Measurements from ENCODE around the gene PDGFD. TPM values are rescaled to one million over a fixed set of nuclear protein-coding genes. Genes with fewer than 3 reads are reported as not detected.
A peak's percentile ranks its signal among the peaks of the same experiment; 100 is the strongest.

PDGFD gene
- total RNA-seq, 6 experiments from 2014 or later, result 0.37 to 0.69 (median 0.42) TPM

DNA sequence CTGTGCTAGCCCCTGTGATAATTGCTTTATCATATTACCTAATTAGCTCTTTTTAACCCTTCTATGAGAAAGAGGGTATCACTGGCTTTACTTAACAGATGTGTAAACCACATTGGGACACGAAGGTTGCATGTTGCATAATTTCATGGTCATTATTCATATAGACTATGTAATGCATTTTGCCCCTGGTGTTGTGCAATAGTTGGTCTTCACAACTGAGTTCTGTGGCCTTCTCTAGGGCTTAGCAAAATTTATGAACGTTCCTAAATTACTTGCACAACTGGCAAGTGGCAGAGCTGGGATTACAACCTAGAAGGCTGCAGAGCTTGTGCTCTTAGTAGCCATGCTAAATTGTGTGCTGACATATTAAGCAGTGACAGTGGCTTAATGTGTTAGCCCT lies 34.6 kb upstream of the PDGFD start:
- Mint-ChIP-seq H3K4me1 (ENCODE audit: low read depth) (no peaks in the 10 kb centered on the region), H3K4me3 (no peak overlapping the region), H3K27me3 (ENCODE audit: insufficient read depth) (peaks cover 3% of the 10 kb centered on the region; the same call in 1 of the 2 replicates), H3K27ac (no peak overlapping the region), H3K36me3 (ENCODE audit: low read depth) (no peaks in the 10 kb centered on the region), H3K9me3 (no peaks in the 10 kb centered on the region)
- DNase-seq, result no peak
- TF ChIP-seq, protein P1, sequence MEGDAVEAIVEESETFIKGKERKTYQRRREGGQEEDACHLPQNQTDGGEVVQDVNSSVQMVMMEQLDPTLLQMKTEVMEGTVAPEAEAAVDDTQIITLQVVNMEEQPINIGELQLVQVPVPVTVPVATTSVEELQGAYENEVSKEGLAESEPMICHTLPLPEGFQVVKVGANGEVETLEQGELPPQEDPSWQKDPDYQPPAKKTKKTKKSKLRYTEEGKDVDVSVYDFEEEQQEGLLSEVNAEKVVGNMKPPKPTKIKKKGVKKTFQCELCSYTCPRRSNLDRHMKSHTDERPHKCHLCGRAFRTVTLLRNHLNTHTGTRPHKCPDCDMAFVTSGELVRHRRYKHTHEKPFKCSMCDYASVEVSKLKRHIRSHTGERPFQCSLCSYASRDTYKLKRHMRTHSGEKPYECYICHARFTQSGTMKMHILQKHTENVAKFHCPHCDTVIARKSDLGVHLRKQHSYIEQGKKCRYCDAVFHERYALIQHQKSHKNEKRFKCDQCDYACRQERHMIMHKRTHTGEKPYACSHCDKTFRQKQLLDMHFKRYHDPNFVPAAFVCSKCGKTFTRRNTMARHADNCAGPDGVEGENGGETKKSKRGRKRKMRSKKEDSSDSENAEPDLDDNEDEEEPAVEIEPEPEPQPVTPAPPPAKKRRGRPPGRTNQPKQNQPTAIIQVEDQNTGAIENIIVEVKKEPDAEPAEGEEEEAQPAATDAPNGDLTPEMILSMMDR (IDR thresholded peaks at IDR 0.05), result no peak

DNA sequence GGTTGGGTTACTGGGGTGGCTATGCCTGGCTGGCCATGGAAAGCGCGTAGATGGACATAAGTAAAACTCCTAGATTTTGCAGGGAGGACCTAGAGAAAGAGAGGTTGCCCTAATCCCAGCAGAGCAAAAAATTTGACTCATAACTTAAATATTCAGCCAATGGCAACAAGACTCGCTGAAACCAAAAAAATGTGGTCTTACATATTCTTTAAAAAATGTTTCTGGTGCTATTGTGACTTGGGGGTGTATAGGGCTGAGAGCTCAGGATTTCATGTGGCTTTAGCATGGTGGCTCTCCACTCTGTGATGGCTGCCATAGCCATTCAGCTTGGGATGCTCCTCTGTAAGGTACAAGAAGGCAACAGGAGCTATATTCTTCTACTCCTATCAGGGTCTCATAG lies 27.2 kb upstream of the PDGFD start:
- DNase-seq, result peak; percentile 7
- Mint-ChIP-seq H3K27ac (no peak overlapping the region), H3K4me3 (no peak overlapping the region), H3K36me3 (ENCODE audit: low read depth) (no peaks in the 10 kb centered on the region), H3K9me3 (no peaks in the 10 kb centered on the region), H3K4me1 (ENCODE audit: low read depth) (peaks cover 9% of the 10 kb centered on the region; the same call in 1 of the 2 replicates), H3K27me3 (ENCODE audit: insufficient read depth) (no peaks in the 10 kb centered on the region)
- TF ChIP-seq, protein P1 (IDR thresholded peaks at IDR 0.05), result no peak

DNA sequence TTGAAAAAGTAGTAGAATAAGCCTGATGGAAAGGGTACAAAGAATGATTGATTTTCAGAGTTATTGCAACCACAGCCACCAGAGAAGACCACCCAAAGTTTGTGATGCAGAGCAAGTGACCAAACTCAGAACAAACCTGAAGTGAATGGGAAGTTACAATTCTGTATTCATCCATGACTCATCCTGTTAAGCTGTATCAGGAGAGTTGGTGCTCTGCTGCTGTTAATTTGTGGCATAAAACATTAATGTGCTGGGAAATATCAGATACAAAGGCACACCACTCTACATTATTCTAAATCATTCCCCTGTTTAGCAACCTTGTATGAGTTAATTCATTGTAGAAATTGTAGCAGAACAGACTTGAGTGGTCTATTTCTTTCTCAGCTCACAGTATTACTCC lies 19.6 kb upstream of the PDGFD start:
- no peak for DNase-seq
- no peaks in the 10 kb centered on the region; the same call in 1 of the 2 replicates for H3K27me3 Mint-ChIP-seq (ENCODE audit: insufficient read depth)
- H3K27ac Mint-ChIP-seq, result no peak overlapping the region
- no peaks in the 10 kb centered on the region for H3K4me1 Mint-ChIP-seq (ENCODE audit: low read depth)
- no peak overlapping the region for H3K4me3 Mint-ChIP-seq
- TF ChIP-seq, protein P1 (IDR thresholded peaks at IDR 0.05), result no peak
- H3K36me3 Mint-ChIP-seq (ENCODE audit: low read depth), result no peaks in the 10 kb centered on the region
- H3K9me3 Mint-ChIP-seq, result no peaks in the 10 kb centered on the region

DNA sequence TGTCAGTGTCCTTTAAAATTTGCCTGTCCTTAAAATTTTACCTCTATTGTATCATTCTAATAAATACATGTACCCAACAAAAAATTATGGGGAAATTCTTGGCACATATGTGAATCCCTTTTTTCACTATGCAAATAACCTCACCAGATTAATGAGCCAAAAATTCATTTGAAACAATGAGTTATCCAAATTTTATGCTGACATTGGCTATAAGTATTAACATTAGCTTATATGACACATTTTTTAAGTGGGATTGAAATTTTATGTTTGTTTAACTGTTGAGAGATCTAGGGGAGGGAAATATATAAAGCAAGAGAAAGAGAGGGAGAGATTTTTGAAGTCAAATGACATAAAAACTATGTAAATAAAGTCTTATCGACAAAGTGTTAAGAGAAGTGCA lies 11.8 kb upstream of the PDGFD start:
- TF ChIP-seq, protein P1 (IDR thresholded peaks at IDR 0.05), result no peak
- H3K4me1 Mint-ChIP-seq (ENCODE audit: low read depth), result no peaks in the 10 kb centered on the region
- no peaks in the 10 kb centered on the region for H3K9me3 Mint-ChIP-seq

DNA sequence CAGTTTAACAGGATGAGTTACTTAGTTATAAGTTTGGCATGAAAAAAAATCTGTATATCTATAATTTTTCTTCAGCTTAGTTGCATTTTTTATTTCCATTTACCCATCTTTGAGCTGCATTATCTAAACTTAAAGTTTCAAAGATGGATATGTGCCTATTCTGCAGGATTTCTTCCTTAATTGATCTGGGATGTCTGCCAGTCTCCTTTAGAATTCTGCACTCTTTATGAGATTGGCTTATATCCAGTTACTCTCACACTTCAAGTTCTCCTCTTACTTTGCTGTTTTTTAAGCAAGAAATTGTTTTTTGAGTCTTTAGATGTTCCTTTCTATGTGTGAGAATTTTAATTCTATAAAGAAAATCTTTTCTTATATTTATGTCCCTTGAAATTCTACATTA lies 5.1 kb upstream of the PDGFD start:
- TF ChIP-seq, protein P1 (IDR thresholded peaks at IDR 0.05), result no peak
- Mint-ChIP-seq H3K4me3 (no peak overlapping the region), H3K9me3 (no peaks in the 10 kb centered on the region), H3K4me1 (ENCODE audit: low read depth) (peaks cover 1% of the 10 kb centered on the region), H3K27me3 (ENCODE audit: insufficient read depth) (peaks cover 2% of the 10 kb centered on the region; the same call in 1 of the 2 replicates), H3K27ac (no peak overlapping the region), H3K36me3 (ENCODE audit: low read depth) (no peaks in the 10 kb centered on the region)
- no peak for DNase-seq

More for the DNA sequence above, 11.8 kb upstream of the PDGFD start:
- Mint-ChIP-seq H3K27ac (no peak overlapping the region), H3K4me3 (no peak overlapping the region), H3K36me3 (ENCODE audit: low read depth) (no peaks in the 10 kb centered on the region), H3K27me3 (ENCODE audit: insufficient read depth) (peaks cover 2% of the 10 kb centered on the region)
- no peak for DNase-seq

DNA sequence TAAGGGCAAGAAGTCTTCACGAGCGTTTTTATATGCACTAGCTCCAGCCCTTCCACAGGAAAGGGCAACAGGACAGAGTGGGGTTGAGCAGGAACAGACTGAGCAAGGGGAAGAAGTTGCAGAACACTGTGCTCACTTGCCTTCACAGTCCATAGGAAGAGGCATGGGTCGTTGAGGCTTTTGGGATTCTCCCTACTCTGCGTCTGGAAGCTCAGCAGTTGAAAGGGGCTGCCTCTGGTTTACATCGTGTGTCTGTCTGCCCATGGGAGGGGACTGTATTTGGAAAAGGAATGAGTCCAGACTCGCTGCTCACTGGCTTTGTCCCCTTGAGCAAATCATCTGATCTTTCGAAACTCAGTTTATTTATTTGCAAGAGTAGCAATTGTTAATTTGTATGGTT lies 1.1 kb upstream of the PDGFD start:
- Mint-ChIP-seq H3K36me3 (ENCODE audit: low read depth) (no peaks in the 10 kb centered on the region), H3K27ac (no peak overlapping the region), H3K9me3 (no peaks in the 10 kb centered on the region), H3K4me1 (ENCODE audit: low read depth) (peaks cover 11% of the 10 kb centered on the region), H3K4me3 (no peak overlapping the region), H3K27me3 (ENCODE audit: insufficient read depth) (no peaks in the 10 kb centered on the region)
- no peak for DNase-seq
- TF ChIP-seq, protein P1 (IDR thresholded peaks at IDR 0.05), result no peak

Measured in HFFc6 (cell line).